Heart right ventricle (tissue), 16 donors: ENCODE data around the gene CRTC1. TPM values are rescaled to one million over a fixed set of nuclear protein-coding genes. Genes with fewer than 3 reads are reported as not detected.
"Not testable (repeated sequence)": the region's sequence is repeated elsewhere in the genome, so short reads cannot be mapped to it uniquely, and the experiment has no call there.

ENCODE experiments used
- ATAC-seq, 8 donors: fragments of 200-7000 bp; cut with Tn5 transposase; one replicate each; pipeline ENCODE4 v1.9.1; 2020; ENCODE audit warnings: mild to moderate bottlenecking in 8 of 8, moderate library complexity in 8 of 8, moderate number of reproducible peaks in 1 of 8
- DNase-seq, 2 donors: peaks; one replicate each; pipeline ENCODE4 v3.0.0-alpha.2; 2020
- H3K27ac ChIP-seq, 10 donors: fragments of 200-600 bp; sonication (generic) in 2 of 10; one replicate each; pipeline versions ENCODE4 v1.5.0 to v1.8.0; 2020 to 2022; ENCODE audit warnings: mild to moderate bottlenecking in 3 of 10
- H3K27me3 ChIP-seq, 7 donors: fragments of 200-600 bp; one replicate each; pipeline ENCODE4 v1.8.0; 2021 to 2022; ENCODE audit warnings: mild to moderate bottlenecking in 2 of 7
- H3K36me3 ChIP-seq, 9 donors: fragments of 200-600 bp; sonication (generic) in 1 of 9; one replicate each; pipeline versions ENCODE4 v1.5.0 to v1.8.0; 2020 to 2022; ENCODE audit warnings: mild to moderate bottlenecking in 2 of 9
- H3K4me1 ChIP-seq, 9 donors: fragments of 200-600 bp; sonication (generic) in 1 of 9; one replicate each; pipeline versions ENCODE4 v1.5.0 to v1.8.0; 2020 to 2022; ENCODE audit warnings: mild to moderate bottlenecking in 4 of 9
- H3K4me3 ChIP-seq, 10 donors: fragments of 200-600 bp; sonication (generic) in 2 of 10; one replicate each; pipeline versions ENCODE4 v1.5.0 to v1.8.0; 2020 to 2022; ENCODE audit warnings: mild to moderate bottlenecking in 7 of 10, moderate library complexity in 2 of 10
- H3K9me3 ChIP-seq, 11 donors: fragments of 200-600 bp in 10 of 11; sonication (generic) in 2 of 11; one replicate each; pipeline versions ENCODE4 v1.5.0 to v1.8.0; 2013 to 2022; ENCODE audit warnings: mild to moderate bottlenecking in 2 of 11, control low read depth in 1 of 11, moderate library complexity in 1 of 11
- WGBS, 2 donors: extraction: QIAGEN DNeasy Blood & Tissue Kit; methylation state at CpG; one replicate each; pipeline ENCODE4 v1.1.7; 2013; ENCODE audit warnings: inconsistent platforms in 1 of 2; 5-methylcytosine and 5-hydroxymethylcytosine counted together
- intact Hi-C, 10 donors: fragments of 100-400 bp; cut with DNase I; formaldehyde crosslinking; loops; one replicate each; pipeline versions ENCODE4 v1.11.1 to v1.14.2; 2022
- polyA plus RNA-seq, 2 donors: library from polyadenylated mRNA; stranded (reverse); fragments of 200-250 nt; gene quantifications; one replicate each; pipeline ENCODE4 v1.2.3, GENCODE V29; 2013
- total RNA-seq, 10 donors: library from RNA; stranded (reverse); fragmentation: NEBNext Ultra II Directional in 3 of 10; extraction: Animal tissue kit (Norgen Biotek cat#: 25700) in 3 of 10; gene quantifications; one replicate each; pipeline versions ENCODE4 v1.2.1 to v1.2.4, GENCODE V29; 2021 to 2023
- TF ChIP-seq, protein P1 (sequence below), 9 donors: fragments of 200-600 bp; sonication (generic) in 2 of 9; IDR thresholded peaks; one replicate each; pipeline versions ENCODE4 v1.5.0 to v1.8.0; 2021 to 2022; ENCODE audit warnings: antibody characterized with exemption in 9 of 9, mild to moderate bottlenecking in 5 of 9, moderate library complexity in 1 of 9
- donor health status: Arrhythmogenic right ventricular cardiomyopathy.
- donor health status: ischemic (EF 13 %, LVEDD 7.1; RV severe dilation, severe dysfunction).
- donor health status: healthy with polysubstance abuse.
- donor health status: DM: no; HTN: yes; CAD: no.
- donor health status: DM: no; HTN: no; CAD: no.
- donor health status: ischemic (EF 25% LVEDD 6.9; RV normal size, moderate dysfunction).
- donor health status: ischemic (EF 25% LVEDD 5.7; RV mildly dilated, moderate dysfunction).
- donor health status: healthy.
- donor health status: DM: yes; HTN: yes; CAD: no.
- donor health status: Ischemic cardiomyopathy.
- donor health status: ischemic (EF 35%, LVEDD 5.7; RV mildly dilated, moderate dysfunction).
- donor health status: nonischemic (EF 11% LVEDD 7.7; RV severe dilation, severe dysfunction).
- donor health status: DM: yes; HTN: yes; CAD: no.
- donor health status: PGD.
- donor health status: ischemic (EF 29% LVEDD 5.4; RV normal size, mild dysfunction).
- donor health status: nonischemic (EF 23%, LVEDD 6.1; RV moderate dilation, normal function).

CRTC1 gene
- total and polyA plus RNA-seq, 12 donors, result 3.2 to 11.8 (median 9.1) TPM

DNA sequence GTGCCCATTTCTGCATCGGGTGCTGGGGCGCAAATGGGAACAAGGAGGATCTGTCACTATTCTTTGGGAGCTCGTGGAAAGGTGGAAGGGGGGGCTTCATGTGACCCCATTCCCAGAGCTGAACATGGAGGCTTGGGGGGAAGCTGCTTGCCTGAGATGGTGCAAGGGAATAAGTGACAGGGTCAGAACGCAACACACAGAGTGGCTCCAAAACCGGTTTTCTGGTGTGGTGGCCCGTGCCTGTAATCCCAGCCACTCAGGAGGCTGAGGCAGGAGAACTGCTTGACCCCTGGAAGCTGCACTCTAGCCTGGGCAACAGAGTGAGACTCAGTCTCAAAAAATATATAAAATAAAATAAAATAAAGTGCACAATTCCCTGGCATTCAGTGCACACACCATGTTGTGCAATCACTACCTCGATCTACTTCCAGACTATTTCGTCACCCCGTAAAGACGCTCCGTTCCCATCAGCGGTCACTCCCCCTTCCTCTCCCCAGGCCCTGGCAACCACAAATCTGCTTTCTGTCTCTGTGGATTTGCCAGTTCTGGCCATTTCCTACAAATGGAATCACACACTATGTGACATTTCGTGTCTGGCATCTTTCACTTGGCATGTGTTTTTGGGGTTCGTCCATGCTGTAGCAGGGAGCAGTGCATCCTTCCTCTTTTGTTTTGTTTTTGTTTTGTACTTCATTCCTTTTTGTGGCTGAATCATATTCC, 125.8 kb downstream of the CRTC1 start:
- H3K4me1 ChIP-seq, result peaks cover 0 to 12% (median 0%) of the 10 kb centered on the region in 9 donors
- ATAC-seq, result peak; percentile 42 to 85 (median 68)
- no peaks in the 10 kb centered on the region for H3K9me3 ChIP-seq
- peak overlapping the region in 3 of 10 donors; percentile 20 to 58 (median 20) for H3K27ac ChIP-seq
- H3K27me3 ChIP-seq, result peaks cover 0 to 10% (median 0%) of the 10 kb centered on the region in 7 donors
- H3K36me3 ChIP-seq, result no peaks in the 10 kb centered on the region
- WGBS, 2 donors, result 62 to 70% methylated on average over 14 of the region's 14 CpGs
- H3K4me3 ChIP-seq, result no peak overlapping the region
- DNase-seq, result peak in 1 of 2 donors; percentile 49
- intact Hi-C loops, result loop anchor here in 1 of 10 donors (5.0 kb wide), 1 partner anchor 617 kb away; the partner anchor contains the start of gene MPV17L2
- TF ChIP-seq, protein P1, sequence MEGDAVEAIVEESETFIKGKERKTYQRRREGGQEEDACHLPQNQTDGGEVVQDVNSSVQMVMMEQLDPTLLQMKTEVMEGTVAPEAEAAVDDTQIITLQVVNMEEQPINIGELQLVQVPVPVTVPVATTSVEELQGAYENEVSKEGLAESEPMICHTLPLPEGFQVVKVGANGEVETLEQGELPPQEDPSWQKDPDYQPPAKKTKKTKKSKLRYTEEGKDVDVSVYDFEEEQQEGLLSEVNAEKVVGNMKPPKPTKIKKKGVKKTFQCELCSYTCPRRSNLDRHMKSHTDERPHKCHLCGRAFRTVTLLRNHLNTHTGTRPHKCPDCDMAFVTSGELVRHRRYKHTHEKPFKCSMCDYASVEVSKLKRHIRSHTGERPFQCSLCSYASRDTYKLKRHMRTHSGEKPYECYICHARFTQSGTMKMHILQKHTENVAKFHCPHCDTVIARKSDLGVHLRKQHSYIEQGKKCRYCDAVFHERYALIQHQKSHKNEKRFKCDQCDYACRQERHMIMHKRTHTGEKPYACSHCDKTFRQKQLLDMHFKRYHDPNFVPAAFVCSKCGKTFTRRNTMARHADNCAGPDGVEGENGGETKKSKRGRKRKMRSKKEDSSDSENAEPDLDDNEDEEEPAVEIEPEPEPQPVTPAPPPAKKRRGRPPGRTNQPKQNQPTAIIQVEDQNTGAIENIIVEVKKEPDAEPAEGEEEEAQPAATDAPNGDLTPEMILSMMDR (IDR thresholded peaks at IDR 0.05), result no peak

DNA sequence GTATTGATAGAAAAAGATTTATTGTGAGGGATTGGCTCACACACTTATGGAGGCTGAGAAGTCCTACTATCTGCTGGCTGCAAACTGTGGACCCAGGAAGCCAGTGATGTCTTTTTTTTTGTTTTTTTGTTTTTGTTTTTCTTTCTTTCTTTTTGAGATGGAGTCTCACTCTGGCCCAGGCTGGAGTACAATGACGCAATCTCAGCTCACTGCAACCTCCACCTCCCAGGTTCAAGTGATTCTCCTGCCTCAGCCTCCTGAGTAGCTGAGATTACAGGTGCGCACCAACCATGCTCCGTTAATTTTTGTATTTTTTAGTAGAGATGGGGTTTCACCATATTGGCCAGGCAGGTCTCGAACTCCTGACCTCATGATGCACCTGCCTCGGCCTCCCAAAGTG, 128.2 kb downstream of the CRTC1 start:
- DNase-seq, ATAC-seq, H3K36me3 ChIP-seq, H3K9me3 ChIP-seq, H3K27ac ChIP-seq, H3K4me3 ChIP-seq, intact Hi-C loops, H3K27me3 ChIP-seq: not testable (repeated sequence)
- H3K4me1 ChIP-seq, result peaks cover 0 to 12% (median 0%) of the 10 kb centered on the region in 9 donors
- 93 to 95% methylated on average over 5 of the region's 5 CpGs for WGBS, 2 donors

DNA sequence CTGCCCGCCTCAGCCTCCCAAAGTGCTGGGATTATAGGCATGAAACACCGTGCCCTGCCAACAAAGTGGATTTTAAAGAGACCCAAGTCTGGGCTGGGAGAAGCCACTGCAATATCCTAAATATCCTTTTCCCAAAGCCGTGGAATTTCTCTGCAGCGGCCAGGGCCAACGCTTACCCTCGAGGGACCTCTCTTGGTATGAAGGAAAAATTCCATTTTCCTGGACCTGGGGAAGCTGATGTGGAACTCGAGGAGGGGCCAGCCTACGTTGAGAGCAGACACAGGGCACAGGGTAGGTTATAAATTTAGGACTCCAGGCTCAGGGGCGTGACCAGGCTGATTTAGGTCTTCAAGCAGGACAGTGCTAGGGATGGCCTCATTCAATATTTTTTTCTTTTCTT, 130.6 kb downstream of the CRTC1 start:
- intact Hi-C loops, result no loop called here
- H3K36me3 ChIP-seq, result no peaks in the 10 kb centered on the region
- no peak overlapping the region for H3K4me3 ChIP-seq
- TF ChIP-seq, protein P1 (IDR thresholded peaks at IDR 0.05), result peak in 1 of 9 donors; percentile 11
- peak in 4 of 8 donors; percentile 26 to 53 (median 42) for ATAC-seq
- H3K27ac ChIP-seq, result no peak overlapping the region
- WGBS, 2 donors, result 40 to 45% methylated on average over 9 of the region's 9 CpGs
- H3K9me3 ChIP-seq, result no peaks in the 10 kb centered on the region
- peaks cover 0 to 5% (median 0%) of the 10 kb centered on the region in 7 donors for H3K27me3 ChIP-seq
- peaks cover 0 to 10% (median 0%) of the 10 kb centered on the region in 9 donors for H3K4me1 ChIP-seq
- DNase-seq, result no peak

DNA sequence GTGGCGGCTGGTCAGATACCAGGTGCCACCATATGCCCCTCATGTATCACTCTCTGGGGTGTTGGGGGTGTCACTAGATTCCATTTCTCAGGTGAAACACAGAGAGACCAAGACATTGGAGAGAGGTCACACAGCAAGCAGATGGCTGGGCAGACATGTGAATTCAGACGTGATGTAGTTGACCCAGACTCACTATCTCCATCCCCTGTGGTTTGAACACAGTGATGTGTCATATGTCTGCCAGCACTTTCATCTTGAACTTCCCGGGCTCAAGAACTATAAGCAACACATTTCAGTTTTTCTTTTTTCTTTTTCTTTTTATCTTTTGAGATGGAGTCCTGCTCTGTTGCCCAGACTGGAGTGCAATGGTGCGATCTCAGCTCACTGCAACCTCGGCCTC, 132.2 kb downstream of the CRTC1 start:
- ATAC-seq, result no peak
- intact Hi-C loops, result no loop called here
- WGBS, 2 donors, result 86 to 89% methylated on average over 5 of the region's 5 CpGs

DNA sequence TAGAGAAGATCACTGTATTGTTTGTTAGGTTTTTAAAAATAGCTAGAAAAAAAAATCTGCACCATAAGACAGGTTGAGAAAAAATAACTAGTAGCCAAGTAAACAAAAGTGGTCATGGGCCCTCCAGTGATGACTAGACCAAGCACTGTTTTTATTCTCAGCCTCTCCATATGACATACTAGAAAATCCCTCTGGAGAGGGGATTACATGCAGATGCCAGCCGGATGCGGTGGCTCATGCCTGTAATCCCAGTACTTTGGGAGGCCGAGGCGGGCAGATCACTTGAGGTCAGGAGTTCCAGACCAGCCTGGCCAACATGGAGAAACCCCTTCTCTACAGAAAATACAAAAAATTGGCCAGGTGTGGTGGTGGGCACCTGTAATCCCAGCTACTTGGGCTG, 133.2 kb downstream of the CRTC1 start:
- H3K27me3 ChIP-seq, DNase-seq, intact Hi-C loops, ATAC-seq, H3K36me3 ChIP-seq, H3K4me3 ChIP-seq, H3K4me1 ChIP-seq, H3K9me3 ChIP-seq, H3K27ac ChIP-seq: not testable (repeated sequence)
- 95 to 97% methylated on average over 4 of the region's 4 CpGs for WGBS, 2 donors

More for the DNA sequence above, 132.2 kb downstream of the CRTC1 start:
- DNase-seq, result no peak
- Histone ChIP-seq H3K36me3 (no peaks in the 10 kb centered on the region), H3K27me3 (peaks cover 0 to 5% (median 0%) of the 10 kb centered on the region in 7 donors), H3K4me3 (no peak overlapping the region), H3K9me3 (no peaks in the 10 kb centered on the region), H3K27ac (no peak overlapping the region), H3K4me1 (no peaks in the 10 kb centered on the region)
- TF ChIP-seq, protein P1 (IDR thresholded peaks at IDR 0.05), result no peak
